Caki2 (cell line): ENCODE results near the gene DRAM1. TPM values are rescaled to one million over a fixed set of nuclear protein-coding genes. Genes with fewer than 3 reads are reported as not detected.
"Not testable (repeated sequence)": the region's sequence is repeated elsewhere in the genome, so short reads cannot be mapped to it uniquely, and the experiment has no call there.

Experiments used
- DNase-seq: peaks from one replicate; pipeline ENCODE4 v3.0.0-alpha.2; 2015; ENCODE audit warnings: low read depth
- in situ Hi-C: cut with HindIII; loops from 2 replicates; pipeline ENCODE4 v1.10.0; 2016; ENCODE audit warnings: low sequenced_read_pairs, low pct_unique_long_range_greater_than_20kb, mixed read lengths
- total RNA-seq: library from RNA; depleted of rRNA; stranded (reverse); fragments of >200 nt; shearing (Covaris generic); gene quantifications from 2 replicates; pipeline ENCODE4 v1.2.3, GENCODE V29; 2014; ENCODE audit warnings: low replicate concordance

DRAM1 gene
- total RNA-seq, 1 experiment from 2014 or later, result 62.0 TPM

GRCh38 chr12:101856614-101857013, 20.8 kb upstream of the DRAM1 start:
- DNase-seq, in situ Hi-C loops: not testable (repeated sequence)

GRCh38 chr12:101857043-101857558, 20.3 kb upstream of the DRAM1 start:
- in situ Hi-C loops, result no loop called here
- peak; percentile 18 for DNase-seq

- in situ Hi-C loops, result no loop called here
- no peak for DNase-seq
Observed at GRCh38 chr12:101858361-101858760, 19.0 kb upstream of the DRAM1 start.

- DNase-seq, result no peak
Observed at GRCh38 chr12:101859664-101860607, 17.4 kb upstream of the DRAM1 start.

GRCh38 chr12:101861688-101862087, 15.7 kb upstream of the DRAM1 start:
- not testable (repeated sequence) for DNase-seq

More at GRCh38 chr12:101859664-101860607, 17.4 kb upstream of the DRAM1 start:
- in situ Hi-C loops, result no loop called here

GRCh38 chr12:101862245-101862644, 15.1 kb upstream of the DRAM1 start:
- DNase-seq, result no peak
- in situ Hi-C loops, result no loop called here

More at GRCh38 chr12:101861688-101862087, 15.7 kb upstream of the DRAM1 start:
- in situ Hi-C loops, result not testable (repeated sequence)

GRCh38 chr12:101863981-101864380, 13.4 kb upstream of the DRAM1 start:
- in situ Hi-C loops, result no loop called here
- DNase-seq, result no peak

GRCh38 chr12:101866615-101867373, 10.6 kb upstream of the DRAM1 start:
- DNase-seq, result no peak
- in situ Hi-C loops, result no loop called here

GRCh38 chr12:101867619-101868018, 9.8 kb upstream of the DRAM1 start:
- DNase-seq, in situ Hi-C loops: not testable (repeated sequence)

GRCh38 chr12:101870925-101871324, 6.5 kb upstream of the DRAM1 start:
- in situ Hi-C loops, result no loop called here
- DNase-seq, result no peak

- in situ Hi-C loops, result no loop called here
- no peak for DNase-seq
Observed at GRCh38 chr12:101875162-101875561, 2.2 kb upstream of the DRAM1 start.

GRCh38 chr12:101876322-101876860, 989 bp upstream of the DRAM1 start:
- in situ Hi-C loops, result no loop called here
- peak; percentile 45 for DNase-seq

GRCh38 chr12:101877806-101878242, 444 bp downstream of the DRAM1 start:
- DNase-seq, result no peak

GRCh38 chr12:101878243-101878821, 952 bp downstream of the DRAM1 start:
- peak; percentile 94 for DNase-seq
- in situ Hi-C loops, result no loop called here

More at GRCh38 chr12:101877806-101878242, 444 bp downstream of the DRAM1 start:
- in situ Hi-C loops, result no loop called here

GRCh38 chr12:101880769-101881168, 3.4 kb downstream of the DRAM1 start:
- DNase-seq, result no peak
- in situ Hi-C loops, result no loop called here

GRCh38 chr12:101881228-101881627, 3.8 kb downstream of the DRAM1 start:
- DNase-seq, result no peak

GRCh38 chr12:101884174-101884573, 6.8 kb downstream of the DRAM1 start:
- in situ Hi-C loops, result no loop called here

More at GRCh38 chr12:101881228-101881627, 3.8 kb downstream of the DRAM1 start:
- in situ Hi-C loops, result no loop called here

GRCh38 chr12:101884781-101885340, 7.5 kb downstream of the DRAM1 start:
- DNase-seq, in situ Hi-C loops: not testable (repeated sequence)

More at GRCh38 chr12:101884174-101884573, 6.8 kb downstream of the DRAM1 start:
- peak; percentile 82 for DNase-seq
